GM11168 (cell line): ENCODE measurements around the gene CD47.

Source experiments
- in situ Hi-C: fragments of 300-500 bp; cut with MboI; formaldehyde crosslinking; loops from one replicate; pipeline ENCODE4 v1.12.0; 2022; ENCODE audit warnings: low sequenced_read_pairs; ENCODE audit not compliant: unreplicated experiment

CD47 gene

DNA sequence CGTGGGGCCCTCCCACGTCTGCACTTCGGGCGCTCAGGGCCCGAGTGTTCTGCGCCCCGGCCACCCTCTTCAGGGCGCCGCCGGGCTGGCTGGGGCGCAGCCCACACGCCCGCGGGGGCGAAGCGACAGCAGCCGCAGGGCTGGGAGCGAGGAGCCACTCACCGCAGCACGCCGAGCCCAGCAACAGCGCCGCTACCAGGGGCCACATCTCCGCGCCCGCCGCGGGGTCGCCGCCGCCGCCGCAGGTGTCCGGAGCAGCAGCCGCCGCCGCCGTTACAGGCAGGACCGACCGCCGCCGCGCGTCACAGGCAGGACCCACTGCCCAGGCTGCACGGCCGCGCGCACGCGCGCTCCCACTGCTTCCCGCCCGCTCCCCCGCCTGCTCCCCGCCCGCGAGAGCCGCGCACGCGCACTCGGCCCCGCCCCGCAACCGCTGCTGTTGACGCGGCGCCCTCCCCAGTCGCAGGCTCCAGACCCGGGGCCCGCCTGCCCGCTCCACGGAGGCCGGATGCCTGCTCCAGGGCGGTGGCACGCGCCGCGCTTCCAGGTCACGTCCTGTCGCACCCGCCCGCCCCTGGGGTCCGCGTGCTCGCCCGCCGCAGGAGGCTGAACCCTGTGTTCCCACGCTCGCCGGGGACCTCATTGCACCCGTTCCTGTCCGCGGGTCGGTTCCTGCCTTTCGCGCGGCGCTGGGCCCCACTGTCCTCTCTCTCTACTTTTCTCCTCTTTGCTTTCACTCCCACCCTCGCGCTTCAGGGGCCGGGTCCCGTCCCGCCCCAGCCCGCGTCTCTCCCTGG lies at the start of gene CD47:
Gene CD47 (minus strand): TSS at position 331 of the 797 bp plus-strand sequence. CDS start 123 bp downstream, at position 208.
- in situ Hi-C loops: no loop called here

DNA sequence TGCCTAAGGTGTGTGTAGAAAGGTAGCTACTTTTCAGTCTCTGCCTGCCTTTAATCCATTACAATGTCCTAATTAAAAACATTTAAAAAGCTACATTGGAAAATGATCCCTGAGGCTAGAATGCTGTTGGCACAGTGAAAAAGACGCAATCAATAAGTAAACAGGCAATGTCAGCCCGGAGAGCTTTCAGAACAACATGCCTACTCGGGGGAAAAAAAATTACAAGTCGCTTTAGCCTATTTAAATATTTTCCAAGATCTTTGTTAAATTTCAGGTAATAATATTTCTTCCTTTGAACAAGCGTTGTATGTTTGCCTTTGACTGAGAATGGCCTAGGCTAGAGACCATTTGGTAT lies 46.6 kb upstream of the CD47 start:
- in situ Hi-C loops: no loop called here

DNA sequence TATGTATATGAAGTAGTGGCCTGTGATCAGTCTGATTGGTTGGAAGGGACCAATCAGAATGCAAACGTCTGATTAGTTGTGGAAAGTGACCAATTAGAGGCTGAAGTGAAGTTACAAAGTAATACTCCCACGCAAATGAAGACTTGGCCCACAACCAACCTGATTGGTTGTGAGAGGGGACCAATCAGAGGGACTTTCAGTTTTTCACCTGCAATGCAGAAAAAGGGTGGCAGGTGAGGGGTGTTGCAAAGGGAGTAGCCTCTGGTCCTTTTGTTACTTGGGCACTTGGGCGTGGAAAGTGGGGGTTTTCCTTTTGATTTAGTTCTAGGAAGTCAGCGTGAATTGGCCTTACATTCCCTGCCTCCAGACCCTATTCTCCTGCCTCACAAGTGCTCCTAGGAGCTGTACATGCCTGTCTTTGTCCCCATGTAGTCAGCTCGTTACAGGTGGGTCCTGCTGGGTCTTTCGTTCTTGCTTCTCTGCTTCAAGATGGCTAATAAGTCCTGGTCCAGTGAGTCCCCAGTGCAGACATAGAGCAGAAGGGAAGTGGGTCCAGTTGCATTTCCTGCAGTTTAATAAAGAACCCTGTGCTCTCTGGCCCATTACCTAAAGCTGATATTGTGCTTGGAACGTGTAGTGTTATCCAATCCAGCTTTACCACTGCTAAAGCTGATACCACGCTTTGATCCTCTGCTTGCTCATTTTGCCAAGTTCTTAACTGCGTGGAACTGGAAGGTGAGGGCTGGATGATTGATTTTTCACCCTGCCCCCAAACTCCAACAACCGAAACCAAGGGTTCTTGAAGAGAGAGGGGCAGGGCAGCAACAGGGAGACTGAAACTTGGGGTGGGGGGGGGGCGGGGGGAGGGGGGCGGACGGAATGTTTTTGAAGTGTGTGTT lies 46.0 kb upstream of the CD47 start:
- in situ Hi-C loops: no loop called here

DNA sequence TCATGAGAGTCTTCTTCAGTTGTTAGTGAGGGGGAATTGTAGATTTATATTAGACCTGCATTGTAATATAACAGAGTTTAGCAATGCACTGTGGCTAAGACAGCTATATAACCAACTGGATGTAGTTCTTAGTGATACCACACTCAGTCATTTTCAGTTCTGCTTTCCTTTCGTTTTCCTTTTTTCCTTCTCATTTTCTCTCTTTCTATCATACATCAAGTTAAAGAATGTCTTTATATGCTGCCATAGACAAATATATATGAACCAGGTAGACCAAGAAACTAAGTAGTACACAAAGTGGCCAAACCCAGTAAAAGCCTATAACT lies 43.7 kb upstream of the CD47 start:
- in situ Hi-C loops: no loop called here

DNA sequence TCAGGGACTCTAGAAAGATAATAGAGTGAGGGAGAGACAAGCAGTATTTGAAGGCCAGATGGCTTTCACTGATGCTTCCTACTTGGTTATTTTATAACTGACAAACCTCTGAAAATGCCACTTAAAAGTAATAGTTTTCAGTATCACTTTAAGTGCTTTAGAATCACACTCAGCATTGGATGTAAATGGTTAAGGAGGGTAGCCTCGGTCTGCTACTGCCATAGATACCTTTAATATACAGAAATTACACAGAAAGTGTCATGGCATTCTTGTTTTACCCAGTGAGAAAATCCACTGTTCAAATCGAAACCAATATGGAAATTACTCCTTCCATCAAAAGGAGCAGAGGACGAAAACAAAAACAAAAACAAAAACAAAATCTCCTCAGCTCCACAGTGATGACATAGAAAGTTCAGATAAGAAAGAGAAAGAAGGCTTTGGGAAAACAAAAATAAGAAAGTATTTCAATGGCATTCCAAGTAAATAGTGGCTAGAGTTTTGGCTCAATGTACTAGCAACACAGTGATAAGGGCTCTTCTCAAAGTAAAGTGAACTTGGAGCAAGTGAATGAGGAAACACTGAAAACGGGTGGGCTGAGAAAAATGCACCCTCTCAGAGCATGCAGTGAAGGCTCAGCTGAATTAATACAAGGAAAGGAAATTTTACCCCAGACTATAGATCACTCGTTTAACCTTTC lies 43.2 kb upstream of the CD47 start:
- in situ Hi-C loops: no loop called here

DNA sequence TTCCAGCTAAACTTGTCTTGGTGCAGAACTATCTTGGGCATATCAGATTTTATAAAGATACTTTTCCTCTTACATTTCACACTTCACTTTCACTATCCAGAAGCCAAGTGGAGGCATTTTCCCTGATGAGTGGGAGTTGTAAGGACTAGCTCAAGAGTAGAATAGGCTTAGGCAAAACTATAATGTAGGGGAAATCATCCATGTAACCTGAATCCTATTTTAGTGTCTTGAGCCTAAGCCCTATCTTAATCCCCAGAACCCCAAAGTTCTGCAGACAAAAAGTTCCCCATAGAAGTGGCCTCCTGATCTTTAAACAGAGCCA lies 42.2 kb upstream of the CD47 start:
- in situ Hi-C loops: no loop called here

DNA sequence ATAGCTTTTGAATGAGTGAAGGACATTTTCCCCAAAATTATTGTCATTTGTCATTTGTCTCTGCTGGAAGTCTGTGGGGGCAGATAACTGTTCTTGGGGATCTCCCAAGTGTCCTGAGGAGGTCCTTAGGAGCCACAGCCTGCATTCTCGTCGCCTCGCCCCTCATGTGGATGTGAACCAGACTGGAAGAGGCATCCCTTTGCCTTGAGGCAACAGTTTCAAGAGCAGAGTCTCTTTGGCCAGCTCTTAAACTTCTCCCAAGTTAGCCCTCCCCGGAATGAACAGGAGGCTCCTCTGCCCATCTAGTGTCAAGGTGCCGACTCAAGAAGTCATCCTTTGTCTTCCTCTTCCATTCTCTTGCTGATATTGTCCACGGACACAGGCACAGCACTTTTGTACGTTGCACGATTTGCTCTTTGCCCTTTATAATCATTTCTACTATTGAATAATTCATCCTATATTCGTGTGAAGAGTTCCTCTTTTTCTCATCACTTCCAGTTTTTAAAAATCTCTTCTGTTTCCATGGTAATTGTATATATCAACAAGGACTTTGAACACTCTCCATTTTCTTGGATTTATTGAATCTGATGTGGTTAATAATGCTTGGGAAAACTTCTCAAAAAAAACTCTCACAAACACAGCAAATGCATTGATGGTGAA lies 40.8 kb upstream of the CD47 start:
- in situ Hi-C loops: no loop called here

DNA sequence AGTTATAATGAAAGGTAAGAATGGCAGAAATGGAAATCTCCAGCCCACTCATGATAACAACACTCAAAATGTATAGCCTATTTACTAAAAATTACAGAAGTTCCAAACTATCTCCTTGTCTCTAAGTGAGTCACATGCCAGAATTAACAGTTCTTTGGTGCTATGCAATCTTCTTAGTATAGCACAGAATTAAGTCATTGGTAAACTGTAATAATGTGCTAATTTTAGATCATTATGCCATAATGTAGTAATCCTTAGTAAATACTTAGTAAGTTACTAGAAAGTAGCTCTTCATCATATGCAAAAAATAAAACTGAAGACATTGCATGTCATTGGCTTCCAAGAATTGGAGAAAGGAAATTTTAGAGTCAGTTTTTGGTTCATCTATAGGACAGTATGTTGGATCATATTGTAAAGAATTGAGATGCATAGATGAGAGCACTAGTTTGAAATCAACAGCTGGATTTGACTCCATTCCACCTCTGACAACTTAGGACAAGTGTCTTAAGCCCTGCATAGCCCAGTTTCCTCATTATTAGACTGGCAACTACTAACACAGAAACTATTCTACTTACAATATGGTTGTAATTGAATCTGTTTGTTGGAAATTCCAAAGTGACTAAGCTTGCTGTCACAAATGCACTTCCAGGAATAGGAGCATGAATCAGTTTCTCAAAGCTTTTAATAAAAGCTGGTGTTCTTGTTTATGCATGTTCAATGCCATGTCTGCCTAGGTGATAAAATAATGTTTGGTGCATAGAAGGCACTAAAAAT lies 40.1 kb upstream of the CD47 start:
- in situ Hi-C loops: no loop called here

DNA sequence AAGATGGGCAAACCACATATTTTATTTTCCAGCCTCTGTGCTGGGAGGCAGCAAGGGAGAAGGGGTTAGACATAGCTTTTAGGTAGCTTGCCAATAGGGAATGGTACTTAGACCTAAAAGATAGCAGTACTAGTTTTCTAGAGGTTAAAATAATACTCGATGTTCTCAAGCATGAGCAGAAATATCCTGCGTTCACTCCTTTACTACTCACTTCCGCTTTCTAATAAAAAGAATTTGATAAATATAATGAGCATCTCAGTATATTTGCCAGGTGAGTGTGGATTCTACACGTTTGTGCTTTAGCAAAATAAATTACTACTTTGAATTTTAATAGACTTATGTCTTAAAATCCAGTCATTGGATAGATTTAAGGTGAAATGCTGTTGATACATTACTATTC lies 39.4 kb upstream of the CD47 start:
- in situ Hi-C loops: no loop called here

DNA sequence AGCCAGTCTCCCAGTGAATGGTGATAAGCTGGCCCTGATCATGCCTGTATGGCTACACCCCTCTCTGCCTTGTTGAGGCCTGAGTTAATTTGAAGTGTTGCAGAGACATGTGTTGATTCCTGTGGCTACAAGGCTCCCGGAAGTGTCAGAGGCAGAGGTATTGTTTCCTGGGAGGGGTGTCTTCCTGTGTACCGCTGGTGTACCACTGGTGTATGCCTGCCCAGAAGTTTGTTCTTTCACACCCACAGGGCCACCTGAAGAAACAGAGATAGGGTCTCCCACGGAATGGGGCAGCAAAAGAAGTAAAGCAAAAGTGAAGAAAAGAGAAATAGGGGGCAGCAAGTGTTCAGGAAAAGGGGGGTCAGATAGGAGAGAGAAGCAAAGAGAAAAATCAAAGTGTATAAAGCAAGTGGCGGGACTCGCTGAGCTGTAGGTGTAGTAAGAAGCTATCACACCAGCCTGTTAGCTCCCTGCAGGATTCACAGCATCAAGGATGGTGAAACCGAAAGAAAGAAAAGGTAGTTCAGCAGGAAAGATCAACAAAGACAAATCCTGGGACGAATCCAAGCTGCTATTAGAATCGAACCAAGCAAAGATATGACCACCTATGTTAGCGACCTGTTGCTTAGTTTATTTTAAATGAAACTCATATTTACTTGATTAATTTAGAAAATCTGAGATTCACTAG lies 36.6 kb upstream of the CD47 start:
- in situ Hi-C loops: no loop called here

DNA sequence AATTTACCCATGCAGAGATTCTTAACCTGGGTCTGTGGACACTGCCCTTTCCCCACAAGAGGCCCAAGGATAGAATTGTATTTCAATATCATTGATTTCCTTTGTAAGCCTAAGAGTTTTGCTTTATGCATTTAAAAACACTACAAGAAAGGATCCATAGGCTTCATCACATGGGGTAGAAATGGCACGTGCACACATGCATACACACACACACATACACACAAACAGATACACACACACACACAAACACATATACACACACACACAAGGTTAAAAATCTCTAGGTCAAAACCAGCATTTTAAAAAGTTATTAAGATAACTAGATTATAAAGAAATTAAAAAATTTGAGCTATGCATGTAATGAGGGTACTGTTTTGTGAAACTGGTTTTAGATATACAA lies 35.5 kb upstream of the CD47 start:
- in situ Hi-C loops: no loop called here

DNA sequence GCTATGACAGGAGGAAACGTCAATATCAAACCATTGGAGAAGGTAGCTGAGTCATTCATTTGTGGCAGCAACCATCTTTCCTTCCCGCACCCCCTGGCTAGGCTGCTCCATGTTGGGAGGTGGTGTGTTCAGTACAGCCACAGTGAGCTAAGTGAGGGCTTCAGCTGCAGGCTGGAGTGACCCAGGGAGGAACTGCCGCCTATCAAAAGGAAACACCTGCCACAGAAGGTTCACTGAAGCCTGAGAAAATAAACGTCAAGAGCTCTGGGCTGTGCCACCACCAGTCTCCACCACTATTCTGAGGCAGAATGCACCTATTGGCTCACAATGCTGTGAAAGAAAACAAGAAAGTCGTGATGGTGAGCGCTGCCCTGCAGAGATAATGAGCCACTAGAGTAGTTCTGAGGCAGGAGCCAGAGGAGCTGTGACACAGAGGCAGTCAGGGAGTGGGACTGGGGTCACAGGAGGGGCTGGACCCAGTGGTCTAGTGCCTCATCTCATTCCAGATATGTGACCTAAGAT lies 34.8 kb upstream of the CD47 start:
- in situ Hi-C loops: no loop called here

DNA sequence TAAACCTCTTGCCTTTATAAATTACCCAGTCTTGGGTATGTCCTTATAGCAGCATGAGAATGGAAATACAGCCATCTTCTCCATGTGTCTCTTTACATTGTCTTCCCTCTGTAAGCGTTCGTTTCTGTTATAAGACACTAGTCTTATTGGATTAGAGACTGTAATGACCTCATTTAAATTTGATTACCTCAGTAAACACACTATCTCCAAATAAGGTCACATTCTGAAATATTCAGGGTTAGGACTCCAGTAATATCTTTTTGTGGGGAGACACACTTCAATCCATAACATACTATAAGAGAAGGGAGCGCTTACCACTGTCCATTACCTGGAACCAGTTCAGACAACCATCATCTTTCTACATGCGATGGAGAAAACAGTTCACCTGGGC lies 34.3 kb upstream of the CD47 start:
- in situ Hi-C loops: no loop called here

DNA sequence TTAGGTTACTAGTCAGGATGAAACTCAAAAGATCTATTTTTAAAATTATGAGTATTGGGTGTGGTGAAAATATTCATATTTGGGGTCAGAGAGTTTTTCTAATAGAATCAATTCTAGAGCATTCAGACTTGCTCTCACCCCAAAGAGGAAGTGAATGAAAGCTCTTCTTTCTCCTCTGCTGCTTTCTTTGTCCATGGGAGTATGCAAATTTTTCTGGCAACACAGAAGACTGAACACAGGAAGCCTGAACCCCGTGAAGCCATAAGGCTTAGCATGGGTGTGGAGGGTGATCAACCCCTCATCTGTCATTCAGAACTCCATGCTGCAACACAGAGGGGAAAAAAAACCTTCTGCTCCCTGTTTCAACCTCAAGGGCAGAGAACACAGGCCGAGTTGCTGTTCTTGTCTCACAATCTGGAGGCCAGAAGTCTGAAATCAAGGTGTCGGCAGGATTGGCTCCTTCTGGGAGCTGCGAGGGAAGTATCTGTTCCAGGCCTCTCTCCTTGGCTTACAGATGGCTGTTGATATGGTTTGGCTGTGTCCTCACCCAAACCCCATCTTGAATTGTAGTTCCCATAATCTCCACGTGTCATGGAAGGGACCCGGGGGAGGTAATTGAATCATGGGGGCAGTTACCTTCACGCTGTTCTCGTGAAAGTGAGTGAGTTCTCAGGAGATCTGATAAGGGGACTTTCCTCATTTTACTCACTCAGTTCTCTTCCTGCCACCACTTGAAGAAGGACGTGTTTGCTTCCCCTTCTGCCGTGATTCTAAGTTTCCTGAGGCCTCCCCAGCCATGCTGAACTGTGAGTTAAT lies 33.7 kb upstream of the CD47 start:
- in situ Hi-C loops: no loop called here

DNA sequence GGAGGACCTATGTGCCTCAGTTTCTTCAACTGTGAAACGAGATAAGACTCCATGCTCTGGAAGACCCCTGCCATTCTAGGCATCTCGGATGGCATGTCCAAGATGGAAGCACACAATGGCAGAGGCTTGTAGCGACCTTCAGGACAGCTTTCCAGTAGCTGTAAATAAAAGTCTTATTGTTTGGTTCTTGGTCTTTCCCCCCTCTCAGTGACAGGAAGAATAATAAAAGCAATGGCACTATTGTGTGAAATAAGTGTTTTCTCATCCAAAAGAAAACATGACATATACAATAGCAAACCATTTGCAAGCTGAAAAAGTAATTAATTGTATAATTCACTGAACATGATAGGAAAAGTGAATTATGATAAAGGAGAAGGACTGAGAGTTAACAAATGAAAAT lies 32.5 kb upstream of the CD47 start:
- in situ Hi-C loops: no loop called here

DNA sequence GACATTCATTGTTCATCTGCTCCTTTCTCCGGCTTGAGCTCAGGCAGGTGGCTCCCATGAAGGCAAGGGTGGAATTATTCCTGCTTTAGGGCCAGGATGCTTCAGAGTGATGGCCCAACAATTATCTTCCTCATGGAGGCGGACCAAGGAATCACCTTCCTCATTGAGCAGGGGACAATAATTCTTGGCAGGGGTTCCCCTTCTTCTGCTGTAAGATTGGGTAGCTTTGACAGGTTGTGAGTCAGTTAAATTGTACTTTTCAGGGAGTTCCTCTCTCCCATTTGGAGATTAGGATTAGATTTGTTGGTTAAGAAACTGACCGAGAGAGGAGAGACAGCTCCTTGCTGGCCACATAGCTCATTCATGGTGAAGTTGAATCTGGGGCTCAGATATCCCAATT lies 31.4 kb upstream of the CD47 start:
- in situ Hi-C loops: no loop called here

DNA sequence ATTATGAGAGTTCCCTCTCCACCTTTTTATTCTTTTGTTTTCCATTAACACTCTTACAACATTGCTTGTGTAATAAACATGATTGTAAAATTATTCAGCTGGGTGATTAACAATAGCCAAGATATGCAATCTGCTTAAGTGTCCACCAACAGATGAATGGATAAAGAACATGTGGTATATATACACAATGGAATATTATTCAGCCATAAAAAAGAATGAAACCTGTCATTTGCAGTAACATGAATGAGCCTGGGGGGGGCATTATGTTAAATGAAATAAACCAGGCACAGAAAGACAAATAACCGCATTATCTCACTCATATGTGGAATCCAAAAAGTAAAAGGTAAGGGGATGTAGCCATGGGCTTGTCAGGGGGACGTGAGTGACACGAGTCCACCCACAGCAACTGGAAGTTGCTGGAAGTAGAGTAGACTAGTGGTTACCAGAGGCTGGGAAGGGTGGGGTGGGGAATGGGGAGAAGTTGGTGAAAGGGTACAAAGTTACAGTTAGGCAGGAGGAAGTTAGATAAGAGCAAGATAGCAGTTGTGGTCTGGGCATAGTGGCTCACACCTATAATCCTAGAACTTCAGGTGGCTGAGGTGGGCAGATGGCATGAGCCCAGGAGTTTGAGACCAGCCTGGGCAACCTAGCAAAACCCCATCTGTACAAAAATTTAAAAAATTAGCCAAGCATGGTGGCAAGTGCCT lies 28.7 kb upstream of the CD47 start:
- in situ Hi-C loops: no loop called here
